ENCODE results near the gene PRPF40B.

PRPF40B gene

GRCh38 chr12:49636979-49637755 lies 13.8 kb downstream of the PRPF40B start:
- DNase-seq: peak; percentile 18

- DNase-seq: no peak
These were observed 18.5 kb downstream of the PRPF40B start for GRCh38 chr12:49641748-49642369.

GRCh38 chr12:49642370-49642802 lies 19.0 kb downstream of the PRPF40B start:
- DNase-seq: no peak

GRCh38 chr12:49643135-49643534 lies 19.8 kb downstream of the PRPF40B start:
- DNase-seq: no peak

GRCh38 chr12:49643961-49644619 lies 20.7 kb downstream of the PRPF40B start:
- DNase-seq: no peak

GRCh38 chr12:49644620-49644994 lies 21.2 kb downstream of the PRPF40B start:
- DNase-seq: peak; percentile 80

GRCh38 chr12:49645146-49646039 lies 22.0 kb downstream of the PRPF40B start:
- DNase-seq: no peak

- DNase-seq: no peak
These were observed 23.0 kb downstream of the PRPF40B start for GRCh38 chr12:49646331-49646830.

- no peak for DNase-seq
These were observed 23.7 kb downstream of the PRPF40B start for GRCh38 chr12:49646871-49647654.

- DNase-seq: no peak
These were observed 24.7 kb downstream of the PRPF40B start for GRCh38 chr12:49647827-49648711.

- no peak for DNase-seq
These were observed 25.3 kb downstream of the PRPF40B start for GRCh38 chr12:49648712-49649003.

- DNase-seq: no peak
These were observed 26.1 kb downstream of the PRPF40B start for GRCh38 chr12:49649445-49649844.

GRCh38 chr12:49649892-49650291 lies 26.5 kb downstream of the PRPF40B start:
- DNase-seq: no peak

- DNase-seq: no peak
These were observed 28.5 kb downstream of the PRPF40B start for GRCh38 chr12:49651855-49652254.

- DNase-seq: no peak
These were observed 29.7 kb downstream of the PRPF40B start for GRCh38 chr12:49652921-49653520.

- no peak for DNase-seq
These were observed 31.4 kb downstream of the PRPF40B start for GRCh38 chr12:49654715-49655114.

- no peak for DNase-seq
These were observed 32.4 kb downstream of the PRPF40B start for GRCh38 chr12:49655595-49656236.

GRCh38 chr12:49658276-49658675 lies 34.9 kb downstream of the PRPF40B start:
- no peak for DNase-seq

- no peak for DNase-seq
These were observed 36.4 kb downstream of the PRPF40B start for GRCh38 chr12:49659753-49660152.

- no peak for DNase-seq
These were observed 37.8 kb downstream of the PRPF40B start for GRCh38 chr12:49661191-49661590.

All from T-helper 9 cell (primary cell).